Activated CD8-positive, alpha-beta T cell treated with anti-CD3 and anti-CD28 coated beads, Interleukin-2, amount 10 ng/mL, durations not matched to agents 7 days and 5 days (primary cell): ENCODE measurements around the gene CES1. TPM values are rescaled to one million over a fixed set of nuclear protein-coding genes. Genes with fewer than 3 reads are reported as not detected.
"Not testable (repeated sequence)": the region's sequence is repeated elsewhere in the genome, so short reads cannot be mapped to it uniquely, and the experiment has no call there.

Experiments used
- ATAC-seq: fragments of 150-1000 bp; cut with Tn5 transposase; one replicate; pipeline ENCODE4 v1.10.0; 2021; ENCODE audit warnings: moderate library complexity
- CTCF ChIA-PET: fragments of 350-600 bp; sonication (Branson Sonifier 250); formaldehyde crosslinking; loops from one replicate; lab custom pipeline; 2021; ENCODE audit warnings: antibody characterized with exemption; lab: Charles Lee
- POLR2A ChIA-PET: fragments of 350-600 bp; sonication (Branson Sonifier 250); formaldehyde crosslinking; loops from one replicate; lab custom pipeline; 2021; ENCODE audit warnings: antibody characterized with exemption; lab: Charles Lee
- DNase-seq: peaks from one replicate; pipeline ENCODE4 v3.0.0-alpha.2; 2020
- H3K27ac Mint-ChIP-seq: one replicate; pipeline ENCODE4 v1.8.0; 2021; ENCODE audit warnings: mild to moderate bottlenecking, mixed read lengths
- H3K27me3 Mint-ChIP-seq: one replicate; pipeline ENCODE4 v1.8.0; 2021; ENCODE audit warnings: low read depth, mixed read lengths
- H3K36me3 Mint-ChIP-seq: one replicate; pipeline ENCODE4 v1.8.0; 2021; ENCODE audit warnings: low read depth, mixed read lengths
- H3K4me1 Mint-ChIP-seq: one replicate; pipeline ENCODE4 v1.8.0; 2021; ENCODE audit warnings: low read depth, mixed read lengths
- H3K4me3 Mint-ChIP-seq: one replicate; pipeline ENCODE4 v1.8.0; 2021; ENCODE audit warnings: mild to moderate bottlenecking, mixed read lengths
- H3K9me3 Mint-ChIP-seq: one replicate; pipeline ENCODE4 v1.8.0; 2022; ENCODE audit warnings: mixed read lengths; ENCODE audit not compliant: insufficient read depth
- total RNA-seq, 2 experiments: library from RNA; stranded (reverse); gene quantifications; one replicate each; pipeline ENCODE4 v1.2.3, GENCODE V29; 2021

Gene CES1
- total RNA-seq, 2 experiments from 2014 or later, result not detected

GRCh38 chr16:55753145-55753631, 79.7 kb downstream of the CES1 start:
- peak; percentile 23 for DNase-seq
- POLR2A ChIA-PET, result interaction anchor here (0.7 kb wide), 1 partner anchor 1719 kb away, joined by 7 read pairs; no protein-coding TSS in a partner anchor
- not testable (repeated sequence) for H3K27me3 Mint-ChIP-seq

More at GRCh38 chr16:55753145-55753631, 79.7 kb downstream of the CES1 start:
- H3K9me3 Mint-ChIP-seq, result peaks cover 25% of the 10 kb centered on the region
- H3K36me3 Mint-ChIP-seq, result peaks cover 26% of the 10 kb centered on the region
- peak overlapping the region; percentile 95 for H3K27ac Mint-ChIP-seq
- H3K4me1 Mint-ChIP-seq, result peaks cover 23% of the 10 kb centered on the region
- CTCF ChIA-PET, result interaction anchor here (0.7 kb wide), 1 partner anchor 1036 kb away, joined by 3 read pairs; no protein-coding TSS in a partner anchor
- peak overlapping the region; percentile 15 for H3K4me3 Mint-ChIP-seq
- not testable (repeated sequence) for ATAC-seq

Other genes with a start within 250 kb of the CES1 start
- gene SLC6A2, start 177.1 kb downstream of the CES1 start, total RNA-seq, result not detected
- not detected for gene CES5A, start 42.3 kb upstream of the CES1 start, total RNA-seq